Activated T-cell treated with anti-CD3 and anti-CD28 coated beads, Interleukin-2, amount 50 U/mL, for 72 hours (primary cell): Measurements from ENCODE around the gene ATAD2B. TPM values are rescaled to one million over a fixed set of nuclear protein-coding genes. Genes with fewer than 3 reads are reported as not detected.

Source experiments
- ATAC-seq, 2 donors: fragments of 150-1000 bp; cut with Tn5 transposase; replicated peaks in 1 of 2; 2 replicates each; pipeline ENCODE4 v1.10.0; 2021; ENCODE audit warnings: moderate library complexity in 2 of 2, mild to moderate bottlenecking in 1 of 2
- DNase-seq, 2 donors: peaks; one replicate each; pipeline ENCODE4 v3.0.0; 2021 to 2022; ENCODE audit warnings: mixed read lengths in 1 of 2
- H3K27ac Mint-ChIP-seq: one replicate; pipeline ENCODE4 v1.8.0; 2022; ENCODE audit warnings: mild to moderate bottlenecking, moderate library complexity, mixed read lengths
- H3K27me3 Mint-ChIP-seq: one replicate; pipeline ENCODE4 v1.8.0; 2022; ENCODE audit warnings: low read depth, mixed read lengths
- H3K36me3 Mint-ChIP-seq, 2 donors: one replicate each; pipeline ENCODE4 v1.8.0; 2022; ENCODE audit warnings: mixed read lengths in 2 of 2, mild to moderate bottlenecking in 1 of 2; ENCODE audit not compliant: insufficient read depth in 2 of 2
- H3K4me1 Mint-ChIP-seq: one replicate; pipeline ENCODE4 v1.8.0; 2022; ENCODE audit warnings: low read depth, mixed read lengths
- H3K4me3 Mint-ChIP-seq, 2 donors: one replicate each; pipeline ENCODE4 v1.8.0; 2022; ENCODE audit warnings: mild to moderate bottlenecking in 2 of 2, mixed read lengths in 2 of 2, moderate library complexity in 2 of 2
- H3K9me3 Mint-ChIP-seq, 2 donors: one replicate each; pipeline ENCODE4 v1.8.0; 2022; ENCODE audit warnings: mixed read lengths in 2 of 2
- total RNA-seq, 2 donors: library from RNA; stranded (reverse); gene quantifications; one replicate each; pipeline ENCODE4 v1.2.3, GENCODE V29; 2022

Gene ATAD2B
- total RNA-seq, 2 donors from 2014 or later: 26.1 to 26.6 TPM

DNA sequence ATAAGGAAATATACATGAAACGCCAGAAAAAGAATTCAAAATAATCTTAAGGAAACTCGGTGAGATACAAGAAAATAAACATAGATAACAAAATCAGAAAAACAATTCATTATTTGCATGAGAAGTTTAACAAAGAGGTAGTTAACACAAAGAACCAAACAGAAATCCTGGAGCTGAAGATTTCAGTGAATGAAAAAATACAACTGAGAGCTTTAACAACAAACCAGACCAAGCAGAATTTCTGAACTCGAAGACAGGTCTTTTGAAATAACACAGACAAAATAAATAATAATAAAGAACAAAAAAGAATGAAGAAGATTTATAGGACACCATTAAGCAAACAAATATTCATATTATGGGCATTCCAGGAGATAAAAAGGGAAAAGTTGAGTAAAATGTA lies 204.7 kb downstream of the ATAD2B start:
- H3K9me3 Mint-ChIP-seq: peaks cover 8 to 16% of the 10 kb centered on the region in 2 donors
- no peaks in the 10 kb centered on the region for H3K27me3 Mint-ChIP-seq
- no peak overlapping the region for H3K4me3 Mint-ChIP-seq
- H3K27ac Mint-ChIP-seq: peak overlapping the region; percentile 38
- no peak for ATAC-seq
- H3K4me1 Mint-ChIP-seq: no peaks in the 10 kb centered on the region
- DNase-seq: no peak
- peaks cover 20 to 31% of the 10 kb centered on the region in 2 donors for H3K36me3 Mint-ChIP-seq

DNA sequence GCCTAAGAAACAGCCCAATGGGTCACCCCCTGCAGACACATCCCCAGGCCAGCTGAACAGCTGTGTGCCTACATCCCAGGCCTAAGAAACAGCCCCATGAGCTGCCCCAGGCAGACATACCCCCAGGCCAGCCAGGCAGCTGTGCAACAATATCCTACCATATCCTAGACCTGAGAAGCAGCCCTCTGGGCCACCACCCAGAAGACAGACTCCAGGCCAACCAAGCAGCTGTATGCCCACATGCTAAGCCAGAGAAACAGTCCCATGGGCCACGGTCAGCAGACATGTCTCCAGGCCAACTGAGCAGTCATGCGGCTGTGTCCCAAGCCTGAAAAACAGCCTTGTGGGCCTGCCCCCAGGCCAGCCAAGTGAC lies 205.5 kb downstream of the ATAD2B start:
- H3K9me3 Mint-ChIP-seq: peaks cover 8 to 16% of the 10 kb centered on the region in 2 donors
- H3K4me1 Mint-ChIP-seq: no peaks in the 10 kb centered on the region

GRCh38 chr2:23720705-23721453 lies 206.0 kb downstream of the ATAD2B start:
- H3K36me3 Mint-ChIP-seq: peaks cover 20 to 30% of the 10 kb centered on the region in 2 donors
- DNase-seq (no peak), ATAC-seq (no peak)
- H3K27me3 Mint-ChIP-seq: no peaks in the 10 kb centered on the region
- H3K4me1 Mint-ChIP-seq: no peaks in the 10 kb centered on the region
- no peak overlapping the region for H3K27ac Mint-ChIP-seq
- no peak overlapping the region for H3K4me3 Mint-ChIP-seq
- H3K9me3 Mint-ChIP-seq: peaks cover 8 to 16% of the 10 kb centered on the region in 2 donors

More for the DNA sequence above, 205.5 kb downstream of the ATAD2B start:
- DNase-seq (no peak), ATAC-seq (no peak)
- no peak overlapping the region for H3K27ac Mint-ChIP-seq
- H3K36me3 Mint-ChIP-seq: peaks cover 20 to 31% of the 10 kb centered on the region in 2 donors
- H3K27me3 Mint-ChIP-seq: no peaks in the 10 kb centered on the region
- no peak overlapping the region for H3K4me3 Mint-ChIP-seq

DNA sequence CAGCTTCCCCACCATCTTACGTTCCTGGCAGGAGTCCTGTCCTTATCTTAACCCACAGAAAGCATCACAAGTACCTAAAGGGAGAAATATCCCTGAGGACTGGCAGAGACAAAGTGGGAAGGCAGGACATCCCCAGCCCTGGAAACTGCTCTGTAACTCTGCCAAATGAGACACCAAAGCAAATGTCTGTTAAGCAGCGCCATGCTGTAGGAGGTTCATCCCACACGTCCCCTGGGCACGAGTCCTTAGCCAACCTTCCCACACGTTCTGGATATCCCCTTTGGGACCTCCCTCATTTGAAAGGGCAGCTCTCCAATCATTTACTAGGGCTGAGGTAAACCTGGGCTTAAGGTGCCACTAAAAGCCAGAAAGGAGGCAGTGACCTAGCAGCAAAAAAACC lies 207.2 kb downstream of the ATAD2B start:
- Mint-ChIP-seq H3K4me3 (no peak overlapping the region), H3K36me3 (peaks cover 19 to 23% of the 10 kb centered on the region in 2 donors), H3K27ac (no peak overlapping the region), H3K4me1 (no peaks in the 10 kb centered on the region), H3K27me3 (no peaks in the 10 kb centered on the region), H3K9me3 (peaks cover 8 to 16% of the 10 kb centered on the region in 2 donors)
- DNase-seq (no peak), ATAC-seq (no peak)

- Mint-ChIP-seq H3K4me3 (no peak overlapping the region), H3K9me3 (peaks cover 8 to 16% of the 10 kb centered on the region in 2 donors), H3K27me3 (no peaks in the 10 kb centered on the region), H3K27ac (no peak overlapping the region), H3K4me1 (no peaks in the 10 kb centered on the region), H3K36me3 (peaks cover 16 to 20% of the 10 kb centered on the region in 2 donors)
- ATAC-seq: no peak
- no peak for DNase-seq
Measured at GRCh38 chr2:23718931-23719700, 207.8 kb downstream of the ATAD2B start.

DNA sequence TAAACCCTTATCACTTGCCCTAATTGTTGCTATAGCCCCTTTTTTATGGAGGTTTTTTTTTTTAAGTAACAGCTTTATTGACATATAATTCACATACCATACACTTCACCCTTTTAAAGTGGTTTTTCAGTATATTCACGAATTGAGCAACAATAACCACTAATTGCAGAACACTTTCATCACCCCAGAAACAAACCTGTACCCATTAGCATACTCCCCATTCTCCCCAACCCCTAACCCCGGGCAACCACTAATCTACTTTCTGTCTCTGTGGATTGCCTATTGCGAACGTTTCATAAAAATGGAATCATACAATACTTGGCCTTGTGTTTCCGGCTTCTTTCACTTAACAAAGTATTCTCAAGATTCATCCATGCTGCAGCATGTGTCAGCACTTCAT lies 213.6 kb downstream of the ATAD2B start:
- Mint-ChIP-seq H3K9me3 (no peaks in the 10 kb centered on the region), H3K4me1 (no peaks in the 10 kb centered on the region), H3K36me3 (peaks cover 0 to 2% of the 10 kb centered on the region in 2 donors), H3K27ac (peak overlapping the region; percentile 32), H3K27me3 (no peaks in the 10 kb centered on the region), H3K4me3 (no peak overlapping the region)
- no peak for ATAC-seq
- no peak for DNase-seq

DNA sequence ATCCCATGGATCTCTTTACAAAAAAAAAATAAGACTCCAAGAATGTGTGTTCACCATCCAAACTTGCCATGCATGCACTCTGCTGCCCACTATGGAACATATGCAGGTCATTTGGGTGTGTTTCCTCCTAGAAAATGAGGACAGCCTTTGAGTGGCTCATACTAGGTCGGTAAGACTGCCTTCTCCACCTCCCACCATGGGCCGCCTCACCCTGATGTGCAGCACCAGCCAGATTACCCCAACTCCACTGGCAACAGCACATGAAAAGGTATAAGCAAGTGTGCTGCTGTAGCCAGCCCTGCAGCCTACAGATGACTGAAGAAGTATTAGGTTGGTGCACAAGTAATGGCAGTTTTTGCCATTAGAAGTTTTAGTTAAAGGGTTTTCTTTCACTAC lies 214.2 kb downstream of the ATAD2B start:
- Mint-ChIP-seq H3K36me3 (peaks cover 0 to 2% of the 10 kb centered on the region in 2 donors), H3K4me3 (no peak overlapping the region), H3K27ac (no peak overlapping the region), H3K27me3 (no peaks in the 10 kb centered on the region), H3K9me3 (no peaks in the 10 kb centered on the region), H3K4me1 (no peaks in the 10 kb centered on the region)
- DNase-seq: no peak
- no peak for ATAC-seq

DNA sequence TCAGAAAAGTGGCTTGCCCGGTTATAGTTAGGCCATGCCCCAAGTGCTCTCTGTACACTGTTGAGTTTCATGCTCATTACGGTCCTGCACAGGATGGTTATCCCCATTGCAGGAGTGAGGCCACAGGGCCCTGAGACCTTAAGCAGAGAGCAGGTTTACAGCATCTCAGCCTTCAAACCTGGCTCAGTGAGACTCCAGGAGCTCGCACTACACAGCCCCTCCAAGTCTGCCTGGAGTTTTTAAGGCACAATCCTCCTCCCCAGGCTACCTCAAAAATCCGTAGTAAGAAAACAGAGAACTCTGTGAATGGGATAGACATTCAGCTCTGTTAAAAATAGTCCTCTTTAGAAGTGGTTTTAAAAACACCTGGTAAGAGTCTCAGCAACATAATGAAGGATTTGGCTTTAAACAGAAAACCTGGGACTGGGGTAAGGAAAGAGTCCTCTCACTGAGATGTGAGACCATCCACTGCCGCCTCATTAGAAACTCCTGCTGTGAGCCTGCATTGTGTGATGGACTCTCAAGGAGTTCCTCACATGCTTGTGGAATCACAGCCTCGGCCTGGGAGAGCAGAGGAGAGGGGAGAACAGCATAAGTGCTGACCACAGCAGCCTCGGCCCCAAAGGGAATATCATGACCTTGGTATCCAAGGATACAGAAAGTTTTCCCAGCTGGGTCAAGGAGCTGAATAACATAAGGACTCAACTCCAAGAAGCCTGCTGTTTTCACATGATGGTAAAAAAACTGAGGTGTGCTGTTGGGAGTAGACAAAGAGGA lies 214.8 kb downstream of the ATAD2B start:
- ATAC-seq: no peak

GRCh38 chr2:23709311-23709710 lies 217.6 kb downstream of the ATAD2B start:
- no peaks in the 10 kb centered on the region for H3K27me3 Mint-ChIP-seq
- H3K4me3 Mint-ChIP-seq: no peak overlapping the region
- peaks cover 0 to 2% of the 10 kb centered on the region in 2 donors for H3K36me3 Mint-ChIP-seq
- no peak overlapping the region for H3K27ac Mint-ChIP-seq
- H3K4me1 Mint-ChIP-seq: no peaks in the 10 kb centered on the region
- no peak for DNase-seq
- no peaks in the 10 kb centered on the region for H3K9me3 Mint-ChIP-seq
- ATAC-seq: no peak

More for the DNA sequence above, 214.8 kb downstream of the ATAD2B start:
- no peak overlapping the region for H3K27ac Mint-ChIP-seq
- H3K4me1 Mint-ChIP-seq: no peaks in the 10 kb centered on the region
- no peaks in the 10 kb centered on the region for H3K9me3 Mint-ChIP-seq
- no peak for DNase-seq
- H3K4me3 Mint-ChIP-seq: no peak overlapping the region
- no peaks in the 10 kb centered on the region for H3K27me3 Mint-ChIP-seq
- peaks cover 0 to 2% of the 10 kb centered on the region in 2 donors for H3K36me3 Mint-ChIP-seq

- H3K36me3 Mint-ChIP-seq: peaks cover 0 to 2% of the 10 kb centered on the region in 2 donors
- H3K27ac Mint-ChIP-seq: no peak overlapping the region
- no peak for ATAC-seq
- H3K27me3 Mint-ChIP-seq: no peaks in the 10 kb centered on the region
- no peaks in the 10 kb centered on the region for H3K4me1 Mint-ChIP-seq
- H3K9me3 Mint-ChIP-seq: no peaks in the 10 kb centered on the region
- DNase-seq: no peak
- H3K4me3 Mint-ChIP-seq: no peak overlapping the region
Measured at GRCh38 chr2:23708771-23709170, 218.2 kb downstream of the ATAD2B start.

- DNase-seq: no peak
- H3K4me1 Mint-ChIP-seq: no peaks in the 10 kb centered on the region
- no peaks in the 10 kb centered on the region for H3K9me3 Mint-ChIP-seq
- peaks cover 0 to 2% of the 10 kb centered on the region in 2 donors for H3K36me3 Mint-ChIP-seq
- ATAC-seq: no peak
- H3K4me3 Mint-ChIP-seq: no peak overlapping the region
- no peak overlapping the region for H3K27ac Mint-ChIP-seq
- no peaks in the 10 kb centered on the region for H3K27me3 Mint-ChIP-seq
Measured at GRCh38 chr2:23707096-23707495, 219.8 kb downstream of the ATAD2B start.

DNA sequence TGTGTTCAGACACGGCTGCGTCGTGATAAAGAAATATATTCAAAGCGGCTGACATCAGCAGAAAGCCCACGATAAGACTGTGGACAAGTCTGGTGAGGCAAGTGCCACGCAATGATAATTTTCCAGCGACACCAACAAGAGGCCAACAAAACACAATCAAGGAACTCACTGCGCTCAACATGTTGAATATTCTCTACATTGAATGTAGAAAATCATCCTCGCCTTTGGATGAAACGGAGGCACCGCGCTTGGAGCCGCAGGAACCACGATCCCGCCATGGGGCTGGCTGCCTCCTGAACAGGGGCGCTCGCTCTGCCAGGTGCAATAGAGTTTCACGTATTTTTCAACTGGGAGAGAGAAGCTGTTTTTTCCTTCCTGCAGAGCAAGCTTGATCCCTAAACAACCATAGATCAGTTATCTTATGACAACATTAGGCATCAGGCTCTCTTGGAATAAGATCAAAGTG lies 220.3 kb downstream of the ATAD2B start:
- Mint-ChIP-seq H3K9me3 (no peaks in the 10 kb centered on the region), H3K4me3 (no peak overlapping the region), H3K27ac (no peak overlapping the region), H3K27me3 (no peaks in the 10 kb centered on the region), H3K36me3 (peaks cover 0 to 2% of the 10 kb centered on the region in 2 donors), H3K4me1 (no peaks in the 10 kb centered on the region)
- ATAC-seq (no peak), DNase-seq (no peak)
